Measurements from ENCODE around the gene CNTNAP5. TPM values are rescaled to one million over a fixed set of nuclear protein-coding genes. Genes with fewer than 3 reads are reported as not detected.
A peak's percentile ranks its signal among the peaks of the same experiment; 100 is the strongest.

CNTNAP5 gene
- total RNA-seq, 1 experiment from 2014 or later: 0.48 TPM

- Histone ChIP-seq H3K9ac (ENCODE audit: extremely low read depth, insufficient read length, low read length) (no peak overlapping the region), H3K14ac (ENCODE audit: insufficient read depth, low read length) (no peak overlapping the region), H2BK15ac (ENCODE audit: low read depth, low read length) (no peak overlapping the region), H3K79me2 (ENCODE audit: insufficient read depth, low read length) (no peaks in the 10 kb centered on the region), H3K9me3 (ENCODE audit: control insufficient read depth, low read depth, low read length) (no peaks in the 10 kb centered on the region), H3K4ac (ENCODE audit: low read depth, low read length) (no peak overlapping the region), H3K56ac (ENCODE audit: insufficient read length, low read depth, low read length) (no peak overlapping the region), H2BK120ac (ENCODE audit: low read depth, low read length, poor library complexity, severe bottlenecking) (no peak overlapping the region), H3K23me2 (ENCODE audit: insufficient read length, low read depth, low read length, poor library complexity, severe bottlenecking) (peaks cover 14% of the 10 kb centered on the region), H3T11ph (ENCODE audit: low read length) (no peak overlapping the region), H3K27me3 (ENCODE audit: insufficient read depth, low read length) (peaks cover 13% of the 10 kb centered on the region; the same call in 1 of the 2 replicates), H3K23ac (ENCODE audit: insufficient read length, low read depth, low read length) (no peak overlapping the region), H4K8ac (replicated peaks; ENCODE audit: insufficient read length, low read depth, low read length) (no peak overlapping the region), H2AFZ (ENCODE audit: low read length) (no peak overlapping the region), H3K18ac (ENCODE audit: insufficient read length, low read depth, low read length) (no peak overlapping the region), H3K27ac (ENCODE audit: insufficient read length, low read depth, low read length) (no peak overlapping the region), H2BK5ac (ENCODE audit: insufficient read length, low read length) (no peak overlapping the region), H2BK12ac (ENCODE audit: insufficient read length, low read depth, low read length) (no peak overlapping the region), H3K4me1 (ENCODE audit: insufficient read depth, low read length) (no peaks in the 10 kb centered on the region), H3K4me2 (ENCODE audit: insufficient read depth, insufficient read length, low read length) (no peak overlapping the region), H4K20me1 (ENCODE audit: control insufficient read depth, insufficient read depth, insufficient read length) (no peaks in the 10 kb centered on the region), H3K79me1 (ENCODE audit: insufficient read depth, low read depth, low read length, poor library complexity, severe bottlenecking) (no peaks in the 10 kb centered on the region), H2BK20ac (ENCODE audit: low read depth, low read length, poor library complexity, severe bottlenecking) (no peak overlapping the region), H4K5ac (ENCODE audit: insufficient read length, low read depth, low read length) (no peak overlapping the region), H4K91ac (ENCODE audit: insufficient read length, low read depth, low read length) (no peak overlapping the region), H2AK5ac (ENCODE audit: insufficient read length, low read length) (no peak overlapping the region)
- peaks cover 49% of the 10 kb centered on the region for H3K27me3 Mint-ChIP-seq (ENCODE audit: low read depth)
- H3K9me3 Mint-ChIP-seq: no peaks in the 10 kb centered on the region
- no peak overlapping the region for H3K27ac Mint-ChIP-seq
- TF ChIP-seq CTCF (conservative IDR thresholded peaks at IDR 0.05): peak; percentile 89
- H3K4me3 Mint-ChIP-seq: no peak overlapping the region
- WGBS (ENCODE audit: extremely low coverage, insufficient read length, low lambda C conversion rate): no CpG with 5 or more reads among the region's 4 CpGs
- peaks cover 19 to 20% of the 10 kb centered on the region in 2 experiments for H3K4me1 Mint-ChIP-seq
- peak; percentile 47 for DNase-seq
- H3K36me3 Mint-ChIP-seq (ENCODE audit: insufficient read depth in 1 of 3, low read depth in 3 of 3): no peaks in the 10 kb centered on the region
Measured at GRCh38 chr2:124027182-124027581, 2.1 kb downstream of the CNTNAP5 start.
